OCI-M1 (cell line): Measurements from ENCODE around the gene GRN.

Experiments
- DNase-seq: peaks from one replicate; lab custom pipeline; 2025; lab: John Stamatoyannopoulos, UW

The GRN gene

DNA sequence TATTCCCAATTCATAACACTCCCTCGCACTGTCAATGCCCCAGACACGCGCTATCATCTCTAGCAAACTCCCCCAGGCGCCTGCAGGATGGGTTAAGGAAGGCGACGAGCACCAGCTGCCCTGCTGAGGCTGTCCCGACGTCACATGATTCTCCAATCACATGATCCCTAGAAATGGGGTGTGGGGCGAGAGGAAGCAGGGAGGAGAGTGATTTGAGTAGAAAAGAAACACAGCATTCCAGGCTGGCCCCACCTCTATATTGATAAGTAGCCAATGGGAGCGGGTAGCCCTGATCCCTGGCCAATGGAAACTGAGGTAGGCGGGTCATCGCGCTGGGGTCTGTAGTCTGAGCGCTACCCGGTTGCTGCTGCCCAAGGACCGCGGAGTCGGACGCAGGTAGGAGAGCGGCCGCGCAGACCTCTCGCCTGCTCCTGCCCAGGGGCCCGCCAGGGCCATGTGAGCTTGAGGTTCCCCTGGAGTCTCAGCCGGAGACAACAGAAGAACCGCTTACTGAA is at the start of gene GRN:
GRN (plus strand) TSS at position 364 of the 515 bp plus-strand sequence. CDS start 3,863 bp downstream, outside the sequence.
- DNase-seq = peak; percentile 97

DNA sequence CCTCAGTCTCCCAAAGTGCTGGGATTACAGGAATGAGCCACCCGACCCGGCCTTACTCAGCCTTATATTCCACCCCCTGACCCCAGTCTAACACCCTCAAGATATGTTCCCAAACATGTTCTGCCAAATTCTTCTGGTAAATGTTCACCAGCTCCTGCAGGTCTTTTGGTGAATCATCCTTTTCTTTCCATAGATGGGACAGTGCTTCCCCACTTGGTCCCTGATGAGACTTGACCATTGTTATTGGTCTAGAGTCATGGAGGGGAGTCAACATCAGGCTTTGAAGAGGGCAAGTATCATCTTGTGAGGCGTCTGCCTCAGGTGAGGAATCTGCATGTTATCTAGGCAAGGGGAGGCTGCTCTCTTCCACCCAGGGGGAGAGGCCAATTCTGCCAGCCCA is 47.1 kb upstream of the GRN start:
- DNase-seq = no peak

DNA sequence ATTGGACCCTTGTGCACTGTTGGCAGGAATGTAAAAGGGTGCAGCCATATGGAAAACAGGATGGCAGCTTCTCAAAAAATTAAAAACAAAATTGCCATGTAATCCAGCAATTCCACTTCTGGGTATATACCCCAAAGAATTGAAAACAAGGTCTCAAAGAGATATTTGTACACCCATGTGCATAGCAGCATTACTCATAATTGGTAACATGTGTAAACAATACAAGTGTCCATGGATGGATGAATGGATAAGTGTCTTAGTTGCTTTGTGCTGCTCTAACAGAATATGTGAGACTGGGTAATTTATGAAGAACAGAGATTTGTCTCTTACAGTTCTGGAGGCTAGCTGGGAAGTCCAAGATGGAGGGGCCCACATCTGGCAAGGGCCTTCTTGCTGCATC is 40.5 kb upstream of the GRN start:
- no peak for DNase-seq

DNA sequence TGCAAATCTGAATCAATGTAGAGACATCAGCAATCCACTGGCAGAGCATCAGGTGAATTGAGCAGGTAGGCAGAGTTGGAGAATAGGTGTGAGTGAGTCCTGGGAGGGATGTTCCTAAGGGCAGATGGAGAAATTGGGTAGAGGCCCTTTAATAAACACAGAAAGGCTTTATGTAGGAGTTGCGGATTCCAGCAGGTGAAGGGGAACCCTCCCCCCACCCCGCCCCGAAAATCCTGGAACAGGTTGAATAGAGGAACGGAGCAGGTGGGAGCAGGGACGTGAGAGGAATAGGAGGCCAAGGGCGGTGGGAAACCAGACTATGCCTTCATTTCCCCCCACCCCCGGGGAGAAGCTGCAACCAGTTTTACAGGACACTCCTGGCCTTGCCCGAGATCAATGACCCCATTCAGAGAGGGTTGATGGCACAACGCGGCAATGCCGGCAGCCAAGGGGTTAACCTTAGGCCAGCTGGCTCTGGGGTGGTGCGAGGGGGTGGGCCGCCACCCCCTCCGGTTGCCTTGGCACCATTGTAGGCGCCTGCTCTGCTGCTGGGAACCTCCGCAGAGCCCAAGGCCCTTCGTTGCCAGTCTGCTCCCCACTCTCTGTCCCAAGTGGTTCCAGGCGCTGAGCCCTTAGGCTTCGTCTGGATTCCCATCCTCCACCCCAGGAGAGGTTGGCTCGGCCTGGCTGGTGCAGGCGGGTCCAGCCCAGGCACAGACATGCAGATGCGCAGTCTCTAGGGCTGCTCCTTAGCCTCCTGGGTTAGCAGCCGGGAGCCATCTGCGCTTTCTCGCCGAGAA is 37.5 kb upstream of the GRN start:
- no peak for DNase-seq

DNA sequence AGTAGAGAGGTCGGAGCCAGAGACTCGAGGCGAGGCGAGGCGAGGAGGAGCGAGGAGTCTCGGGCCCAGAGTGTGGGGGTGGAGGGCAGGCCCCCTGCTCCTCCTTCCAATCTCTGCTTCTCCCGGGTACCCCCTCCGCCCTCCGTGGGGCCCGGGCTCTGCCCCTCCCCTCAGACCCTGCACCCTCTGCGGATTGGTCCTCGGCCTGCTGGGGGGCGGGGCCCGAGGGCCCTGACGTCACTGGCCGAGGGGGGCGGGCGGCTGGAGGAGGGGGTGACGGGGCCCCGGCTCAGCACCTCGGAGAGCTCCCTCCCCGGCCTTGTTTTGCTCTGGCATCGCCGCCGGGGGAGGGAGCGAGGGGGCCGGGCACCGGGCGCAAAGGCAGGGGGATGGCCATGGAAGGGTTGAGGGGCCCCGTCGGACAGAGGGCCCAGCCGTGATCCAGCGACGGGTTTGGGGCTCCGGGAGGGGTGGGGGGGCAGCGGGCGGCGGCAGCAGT is 36.7 kb upstream of the GRN start, which contains the start of gene RUNDC3A:
RUNDC3A (plus strand) TSS at position 282 of the 499 bp plus-strand sequence. CDS start 232 bp downstream, outside the sequence.
- peak; percentile 79 for DNase-seq

DNA sequence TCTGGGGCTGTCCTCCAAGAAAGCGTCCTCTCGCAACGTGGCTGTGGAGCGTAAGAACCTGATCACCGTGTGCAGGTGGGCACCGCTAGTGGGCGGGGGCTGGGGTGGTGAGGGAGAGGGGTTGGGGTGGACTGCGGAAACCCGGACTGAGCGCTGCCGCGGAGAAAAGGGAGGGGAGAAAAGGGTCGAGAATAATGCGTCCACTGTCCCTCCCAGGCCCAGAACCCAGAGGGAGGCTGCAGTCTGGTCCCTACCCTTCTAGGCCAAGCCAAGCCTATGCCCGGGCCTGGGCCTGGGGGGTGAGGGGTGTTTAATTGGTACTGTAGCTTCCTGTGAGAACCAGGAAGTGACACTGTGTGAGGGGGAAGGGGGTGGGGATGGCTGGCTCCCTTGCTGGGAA is 36.2 kb upstream of the GRN start:
- no peak for DNase-seq

DNA sequence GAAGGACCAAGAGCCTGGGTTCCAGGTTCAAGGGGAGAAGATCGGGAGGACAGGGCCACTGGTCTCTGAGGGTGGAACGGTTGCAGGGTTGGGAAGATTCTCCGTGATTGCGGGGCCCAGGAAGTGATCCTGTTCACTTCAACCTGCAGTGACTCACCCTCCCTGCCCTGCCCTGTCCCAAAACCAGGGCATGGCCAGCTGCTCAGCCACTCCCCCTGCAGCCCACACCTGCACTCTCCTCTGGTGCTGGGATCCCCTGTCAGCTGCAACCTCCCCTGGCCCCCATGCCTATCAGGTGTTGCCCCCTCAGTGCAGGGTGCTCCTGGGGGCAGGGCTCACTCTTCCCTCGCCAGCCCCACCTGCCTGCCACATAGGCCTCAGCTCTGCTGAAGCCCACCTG is 35.6 kb upstream of the GRN start:
- no peak for DNase-seq

DNA sequence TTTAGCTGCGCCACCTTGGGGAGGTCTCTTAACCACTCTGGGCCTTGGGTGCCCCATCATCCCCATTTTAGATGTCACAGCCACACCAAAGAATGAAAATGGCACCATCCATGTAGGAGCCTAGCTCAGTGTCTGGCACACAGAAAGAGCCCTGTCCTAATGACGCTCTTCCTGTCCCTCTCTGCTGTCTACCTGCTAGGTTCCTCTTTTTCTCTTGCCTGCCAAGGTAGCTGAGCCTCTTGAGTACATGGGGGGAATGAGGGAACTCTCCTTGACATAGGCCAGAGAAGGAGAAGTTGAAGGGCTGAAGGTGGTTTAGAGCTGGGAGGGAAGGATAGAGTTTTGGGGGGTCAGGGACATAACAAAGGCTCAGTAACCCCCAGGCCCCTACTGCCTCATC is 34.9 kb upstream of the GRN start:
- no peak for DNase-seq

DNA sequence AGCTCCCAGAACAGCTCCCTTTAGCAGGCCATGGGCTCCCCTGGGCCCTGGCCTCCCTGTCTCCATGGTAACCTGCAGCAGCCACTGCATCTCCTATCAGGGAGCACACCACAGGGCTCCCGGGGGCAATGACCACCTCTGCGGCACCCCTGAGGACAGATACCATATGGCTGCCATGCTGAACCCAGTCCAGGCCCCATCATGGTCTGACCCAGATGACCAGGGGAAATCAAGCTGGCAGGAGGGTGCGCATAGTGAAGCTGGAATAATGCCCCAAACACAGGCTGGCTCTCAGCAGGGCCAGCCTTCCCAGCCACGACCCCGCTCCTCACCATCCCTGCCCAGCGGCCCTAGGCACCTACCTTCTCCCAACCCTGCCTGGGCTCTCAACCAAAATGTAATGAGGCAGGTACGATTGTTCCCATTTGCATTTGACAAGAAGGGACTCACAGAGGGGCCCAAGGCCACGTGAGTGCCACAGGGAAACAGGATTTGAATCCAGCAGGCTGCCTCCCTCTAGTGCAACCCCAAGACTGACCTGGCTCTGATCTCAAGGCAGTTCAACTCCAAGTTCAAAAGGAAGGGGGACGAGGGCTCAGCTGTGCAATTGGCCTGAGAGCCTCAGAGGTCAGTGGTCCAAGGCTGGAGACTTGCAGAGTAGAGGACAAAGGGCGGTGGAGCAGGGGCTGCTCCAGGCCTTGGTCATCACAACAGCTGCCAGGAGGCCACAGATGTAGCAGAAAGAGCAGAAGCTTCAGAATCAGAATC is 34.3 kb upstream of the GRN start:
- DNase-seq = no peak

DNA sequence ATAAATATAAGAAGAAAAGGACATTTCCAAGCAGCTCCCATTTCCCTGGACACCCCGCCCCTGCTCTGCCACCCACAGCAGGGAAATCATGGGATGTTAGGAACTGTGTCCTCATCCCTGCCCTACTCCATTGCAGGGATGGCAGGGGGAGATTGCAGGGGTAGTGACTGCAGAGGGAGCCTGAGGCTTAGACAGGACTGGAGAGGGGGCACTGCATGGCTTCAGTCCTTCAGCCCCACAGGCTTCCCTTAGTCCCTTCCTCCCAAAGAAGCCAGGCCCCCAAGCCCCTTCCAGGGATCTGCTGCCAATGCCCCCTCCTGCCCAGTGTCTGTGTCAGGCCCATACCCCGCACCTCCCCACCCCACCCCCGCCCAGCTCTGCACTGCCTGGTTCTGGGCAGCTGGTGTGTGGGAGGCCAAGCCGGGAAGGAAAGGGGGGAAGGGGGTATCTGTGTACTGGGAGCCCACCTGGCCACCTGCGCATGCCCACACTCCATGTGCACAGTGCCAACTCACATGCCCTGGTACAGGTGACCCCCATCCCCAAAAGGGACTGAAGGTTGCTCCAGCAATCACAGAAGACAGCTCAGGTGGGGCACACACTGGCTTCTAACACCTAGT is 33.4 kb upstream of the GRN start:
- no peak for DNase-seq

DNA sequence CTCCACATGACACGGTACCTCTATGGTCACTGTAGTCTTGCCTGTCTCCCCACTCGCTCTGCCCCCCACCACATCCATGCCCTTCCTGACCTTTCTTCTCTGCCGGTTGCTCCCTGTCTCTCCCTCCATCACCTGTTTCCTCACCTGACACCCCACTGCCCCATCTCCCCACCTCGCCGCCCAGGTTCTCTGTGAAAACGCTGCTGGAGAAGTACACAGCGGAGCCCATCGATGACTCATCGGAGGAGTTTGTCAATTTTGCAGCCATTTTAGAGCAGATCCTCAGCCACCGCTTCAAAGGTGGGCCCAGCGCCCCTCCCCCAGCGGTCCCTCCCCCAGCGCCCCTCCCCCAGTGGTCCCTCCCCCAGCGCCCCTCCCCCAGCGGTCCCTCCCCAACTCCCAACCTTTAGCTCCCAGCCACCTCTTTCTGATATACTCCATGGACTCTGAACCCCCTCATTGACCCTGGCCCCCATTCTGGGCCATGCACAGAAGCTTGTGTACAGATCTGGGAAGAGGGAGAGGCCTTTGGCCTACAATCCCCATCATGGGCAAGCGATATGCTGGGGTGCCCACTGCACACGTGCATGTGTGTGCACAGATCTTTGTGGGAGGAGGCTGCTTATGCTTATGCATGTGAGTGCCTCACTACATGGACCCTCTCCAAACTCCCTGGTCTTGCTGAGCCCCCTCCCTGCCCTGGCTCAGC is 32.6 kb upstream of the GRN start:
- DNase-seq = no peak

DNA sequence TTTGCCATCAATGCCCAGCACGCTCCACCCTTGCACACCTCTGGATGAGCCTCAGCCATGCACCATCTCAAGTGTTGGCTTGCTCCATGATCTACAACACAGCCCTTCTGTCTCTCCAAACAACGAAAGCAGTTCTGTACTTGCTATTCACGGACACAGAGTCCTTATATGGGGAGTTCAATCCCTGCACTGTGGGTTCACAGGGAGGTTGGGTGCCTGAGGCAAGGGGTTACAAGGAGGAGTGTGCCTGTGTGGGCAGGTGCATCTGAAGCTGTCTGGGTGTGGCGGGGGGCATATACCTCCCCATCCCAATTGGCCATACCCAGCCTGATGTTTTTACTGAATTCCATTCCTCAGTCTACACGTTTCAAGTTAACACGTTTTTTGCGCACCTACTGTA is 31.1 kb upstream of the GRN start:
- DNase-seq = no peak

DNA sequence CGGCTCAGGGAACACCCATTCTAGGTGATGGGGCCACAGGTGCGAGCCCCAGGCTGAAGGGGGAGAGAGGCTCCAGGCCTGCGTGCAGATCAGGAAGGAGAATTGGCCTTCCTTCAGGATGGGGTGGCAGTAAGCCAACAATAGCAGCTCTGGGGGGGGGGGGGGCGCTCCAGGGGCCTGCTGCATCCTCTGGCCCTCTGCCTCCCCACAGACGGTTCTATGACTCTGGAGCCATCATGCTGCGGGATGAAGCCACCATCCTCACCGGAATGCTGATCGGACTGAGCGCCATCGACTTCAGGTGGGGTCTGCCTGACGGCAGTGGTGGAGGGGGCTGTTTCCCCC is 30.6 kb upstream of the GRN start:
- no peak for DNase-seq

DNA sequence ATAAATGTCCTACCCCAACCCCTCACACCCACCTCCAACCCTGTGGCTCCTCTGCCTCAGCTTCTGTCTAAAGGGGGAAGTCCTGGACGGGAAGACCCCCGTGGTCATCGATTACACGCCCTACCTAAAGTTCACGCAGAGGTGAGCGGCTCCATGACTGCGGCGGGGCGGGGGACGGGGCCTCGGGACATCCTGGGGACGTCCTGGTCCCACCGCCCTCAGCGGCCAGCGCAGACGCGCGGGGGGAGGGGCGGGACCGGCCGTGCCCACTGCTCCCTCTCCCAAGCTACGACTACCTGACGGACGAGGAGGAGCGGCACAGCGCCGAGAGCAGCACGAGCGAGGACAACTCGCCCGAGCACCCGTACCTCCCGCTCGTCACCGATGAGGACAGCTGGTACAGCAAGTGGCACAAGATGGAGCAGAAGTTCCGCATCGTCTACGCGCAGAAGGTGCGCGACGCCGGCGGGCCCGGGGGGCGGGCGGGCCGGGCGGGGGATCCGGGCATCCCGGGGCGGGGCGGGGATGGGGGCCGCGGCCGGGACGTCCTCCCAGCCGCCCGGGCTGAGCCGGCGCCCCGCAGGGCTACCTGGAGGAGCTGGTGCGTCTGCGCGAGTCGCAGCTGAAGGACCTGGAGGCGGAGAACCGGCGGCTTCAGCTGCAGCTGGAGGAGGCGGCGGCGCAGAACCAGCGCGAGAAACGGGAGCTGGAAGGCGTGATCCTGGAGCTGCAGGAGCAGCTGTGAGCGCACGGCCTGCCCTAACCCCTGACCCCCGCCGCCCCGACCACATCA is 30.0 kb upstream of the GRN start:
- DNase-seq = no peak

DNA sequence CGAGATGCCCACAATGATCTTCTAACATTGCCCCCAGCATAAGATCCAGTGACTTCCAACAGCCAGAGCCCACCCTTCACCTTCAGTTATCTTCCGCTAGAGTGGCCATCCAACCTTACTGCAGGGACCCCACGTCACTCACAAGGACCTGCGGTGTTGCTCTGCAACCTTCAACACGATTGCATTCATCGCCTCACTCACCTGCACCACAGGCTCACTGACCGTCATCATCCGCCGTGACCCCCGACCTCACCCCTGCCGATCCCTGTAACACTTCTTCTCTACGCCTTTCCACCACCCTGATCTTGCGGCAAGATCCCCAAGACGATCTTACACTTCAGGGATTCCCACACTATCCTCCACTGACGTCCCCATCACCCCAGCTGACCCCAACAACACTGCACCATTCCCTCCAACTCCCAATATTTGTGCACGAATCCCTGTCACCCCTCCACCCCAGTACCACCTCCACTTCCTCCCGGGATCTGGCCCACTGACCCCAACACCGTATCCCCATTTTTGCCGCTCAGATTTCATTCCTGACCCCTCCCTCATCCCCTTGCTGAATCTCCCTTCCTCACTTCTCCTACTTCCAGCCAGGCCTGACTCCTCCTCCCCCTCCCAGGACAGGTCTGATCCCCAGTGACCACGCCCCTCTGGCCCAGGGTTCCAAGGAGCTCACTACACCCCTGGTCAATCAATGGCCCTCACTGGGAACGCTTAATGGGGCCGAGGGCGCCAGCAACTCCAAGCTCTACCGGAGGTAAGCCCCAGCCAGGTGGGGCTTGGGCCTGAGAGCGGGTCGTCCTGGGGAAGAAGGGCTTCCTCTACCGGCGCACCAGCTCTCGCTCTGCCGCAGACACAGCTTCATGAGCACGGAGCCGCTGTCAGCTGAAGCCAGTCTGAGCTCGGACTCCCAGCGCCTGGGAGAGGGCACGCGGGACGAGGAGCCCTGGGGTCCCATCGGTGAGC is 29.1 kb upstream of the GRN start:
- no peak for DNase-seq

DNA sequence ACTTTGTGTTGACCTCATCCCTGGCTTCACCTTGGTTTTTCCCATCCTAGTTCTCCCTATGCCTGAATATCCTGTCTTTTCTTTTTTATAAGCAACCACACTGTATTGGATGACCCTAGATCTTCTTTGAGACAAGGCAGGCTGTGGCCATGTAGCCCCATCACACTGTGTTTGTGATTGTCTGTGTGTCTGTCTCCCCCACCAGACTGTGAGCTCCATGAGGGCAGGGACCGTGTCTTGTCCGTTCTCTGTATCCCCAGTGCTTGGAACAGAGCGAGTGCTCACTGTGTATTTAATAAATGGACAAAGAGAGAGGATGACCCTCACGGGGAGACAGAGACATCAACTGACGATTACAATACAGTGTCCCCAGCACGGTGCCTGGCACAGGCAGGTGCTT is 27.6 kb upstream of the GRN start:
- DNase-seq = no peak

DNA sequence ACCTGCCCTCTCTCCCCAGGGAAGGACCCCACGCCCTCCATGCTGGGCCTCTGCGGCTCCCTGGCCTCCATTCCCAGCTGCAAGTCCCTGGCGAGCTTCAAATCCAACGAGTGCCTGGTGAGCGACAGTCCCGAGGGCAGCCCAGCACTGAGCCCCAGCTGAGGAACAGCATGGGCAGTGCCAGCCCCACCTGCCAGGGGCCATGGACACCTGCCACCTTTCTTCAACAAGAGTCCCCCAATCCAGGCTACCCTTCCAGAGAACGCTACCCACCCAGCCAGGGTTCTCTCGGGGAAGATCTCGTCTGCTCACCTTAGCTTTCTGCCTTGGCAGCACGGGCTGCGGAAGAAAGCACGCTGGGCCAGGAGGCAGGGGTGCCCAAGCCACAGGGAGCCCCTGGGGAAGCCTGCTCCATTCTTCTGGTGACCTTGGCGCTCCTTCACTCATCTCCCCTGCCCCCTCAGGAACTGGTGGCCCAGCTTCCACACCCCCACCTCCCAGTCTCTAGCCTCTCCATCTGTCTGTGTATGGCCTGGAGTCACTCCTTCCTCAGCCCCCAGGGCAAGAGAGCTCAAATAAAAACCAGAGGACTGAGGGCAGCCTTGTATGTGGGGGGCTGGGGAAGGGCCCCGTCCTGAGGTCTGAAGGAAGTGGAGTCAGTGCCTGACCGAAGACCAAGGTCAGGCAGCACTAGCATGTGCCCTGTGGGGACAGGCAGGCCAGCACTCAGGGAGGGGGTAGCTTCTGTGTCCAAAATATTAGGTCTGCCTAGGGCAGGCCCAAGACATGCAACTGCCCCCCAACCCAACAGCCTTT is 26.8 kb upstream of the GRN start:
- DNase-seq = no peak

DNA sequence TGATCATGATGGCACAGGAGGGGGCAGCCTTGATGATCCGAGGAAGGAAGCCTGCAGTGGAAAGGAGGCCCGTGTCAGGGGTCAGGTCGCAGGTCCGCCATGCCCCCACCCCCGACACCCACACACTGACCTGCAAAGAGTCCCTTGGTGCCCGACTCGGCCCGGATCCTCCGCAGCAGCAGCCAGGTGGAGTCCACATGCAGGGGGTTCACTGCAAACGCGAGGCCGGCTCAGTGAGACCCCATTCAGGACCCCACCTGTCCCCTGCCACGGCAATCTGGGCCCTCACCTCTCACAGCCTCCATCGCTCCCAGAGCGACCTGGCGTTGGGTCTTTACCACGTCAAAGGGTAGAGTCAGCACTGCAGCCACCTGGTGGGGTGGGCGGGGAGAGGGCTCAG is 25.0 kb upstream of the GRN start:
- DNase-seq = no peak
